Spleen (tissue), 11 donors: ENCODE results near the gene STX16. TPM values are rescaled to one million over a fixed set of nuclear protein-coding genes. Genes with fewer than 3 reads are reported as not detected.

Experiments
- DNase-seq: peaks from one replicate; pipeline ENCODE4 v3.0.0-alpha.2; 2020
- H3K27ac ChIP-seq, 8 donors: fragments of 200-600 bp; sonication (generic) in 7 of 8; 1 replicate in 4 of 8; 2 replicates in 4 of 8; pipeline versions ENCODE4 v1.5.0 to v1.8.0; 2016 to 2021; ENCODE audit warnings: inconsistent platforms in 4 of 8, mild to moderate bottlenecking in 4 of 8, moderate library complexity in 1 of 8
- H3K27me3 ChIP-seq, 7 donors: fragments of 200-600 bp; sonication (generic) in 6 of 7; replicated peaks in 1 of 7; 1 replicate in 4 of 7; 2 replicates in 3 of 7; pipeline versions ENCODE4 v1.5.0 to v1.8.0; 2016 to 2021; ENCODE audit warnings: inconsistent platforms in 3 of 7, mild to moderate bottlenecking in 1 of 7
- H3K36me3 ChIP-seq, 6 donors: fragments of 200-600 bp; sonication (generic) in 5 of 6; 1 replicate in 4 of 6; 2 replicates in 2 of 6; pipeline versions ENCODE4 v1.5.0 to v1.8.0; 2016 to 2021; ENCODE audit warnings: inconsistent platforms in 2 of 6
- H3K4me1 ChIP-seq, 6 donors: fragments of 200-600 bp; sonication (generic) in 5 of 6; 1 replicate in 3 of 6; 2 replicates in 3 of 6; pipeline versions ENCODE4 v1.5.0 to v1.8.0; 2016 to 2021; ENCODE audit warnings: inconsistent platforms in 3 of 6
- H3K4me3 ChIP-seq, 8 donors: fragments of 200-600 bp; sonication (generic) in 7 of 8; 1 replicate in 4 of 8; 2 replicates in 4 of 8; pipeline versions ENCODE4 v1.5.0 to v1.8.0; 2016 to 2021; ENCODE audit warnings: inconsistent platforms in 4 of 8, mild to moderate bottlenecking in 4 of 8, moderate library complexity in 2 of 8
- H3K9me3 ChIP-seq, 8 donors: fragments of 200-600 bp; sonication (generic) in 7 of 8; 1 replicate in 4 of 8; 2 replicates in 4 of 8; pipeline versions ENCODE4 v1.5.0 to v1.8.0; 2016 to 2021; ENCODE audit warnings: inconsistent platforms in 4 of 8
- POLR2A ChIP-seq, 3 donors: fragments of 450-650 bp; IDR thresholded peaks; one replicate each; pipeline ENCODE4 v1.5.1; 2017; ENCODE audit warnings: antibody characterized with exemption in 3 of 3, mild to moderate bottlenecking in 1 of 3
- POLR2AphosphoS5 ChIP-seq, 3 donors: sonication (generic); formaldehyde crosslinking; IDR thresholded peaks; one replicate each; pipeline ENCODE4 v1.5.1; 2017; ENCODE audit warnings: antibody characterized with exemption in 3 of 3
- WGBS, 5 donors: extraction: QIAGEN DNeasy Blood & Tissue Kit in 3 of 5; methylation state at CpG; one replicate each; pipeline versions ENCODE4 v1.1.5 to v1.1.7; 2013 to 2018; 5-methylcytosine and 5-hydroxymethylcytosine counted together
- intact Hi-C: fragments of 100-400 bp; cut with DNase I; formaldehyde crosslinking; loops from one replicate; pipeline ENCODE4 v1.15.0; 2023; ENCODE audit warnings: low total_unique reads
- polyA plus RNA-seq, 3 donors: library from polyadenylated mRNA; stranded (reverse); fragments of 200-250 nt; gene quantifications; one replicate each; pipeline ENCODE4 v1.2.1, GENCODE V29; 2013
- total RNA-seq, 7 donors: library from RNA; depleted of rRNA in 3 of 7; stranded (reverse); fragments of >200 nt in 3 of 7; fragmentation: NEBNext Ultra II Directional in 4 of 7; extraction: Animal tissue kit (Norgen Biotek cat#: 25700) in 4 of 7; gene quantifications; one replicate each; pipeline versions ENCODE4 v1.1.0 to v1.2.1, GENCODE V29; 2016 to 2021
- TF ChIP-seq, protein P1 (sequence below), 11 experiments: fragments of 200-600 bp in 7 of 11; fragments of 450-650 bp in 4 of 11; sonication (generic) in 4 of 11; IDR thresholded peaks in 8 of 11; conservative IDR thresholded peaks in 3 of 11; 1 replicate in 7 of 11; 2 replicates in 4 of 11; pipeline versions ENCODE4 v1.4.0 to v1.8.0; 2016 to 2021; ENCODE audit warnings: antibody characterized with exemption in 11 of 11, inconsistent platforms in 4 of 11, mild to moderate bottlenecking in 1 of 11
- donor health status: healthy with polysubstance abuse.
- donor health status: DM: no; HTN: no; CAD: no; lungs with moderate emphysema.
- donor health status: DM: no; HTN: no; CAD: no.
- donor health status: Bipolar disorder and iron deficiency.
- donor health status: healthy.
- donor health status: DM: no; HTN: no; CAD: no.
- donor health status: DM: yes; HTN: yes; CAD: no.

STX16 gene
- total and polyA plus RNA-seq, 10 donors, result 34.4 to 105 (median 75.0) TPM

DNA sequence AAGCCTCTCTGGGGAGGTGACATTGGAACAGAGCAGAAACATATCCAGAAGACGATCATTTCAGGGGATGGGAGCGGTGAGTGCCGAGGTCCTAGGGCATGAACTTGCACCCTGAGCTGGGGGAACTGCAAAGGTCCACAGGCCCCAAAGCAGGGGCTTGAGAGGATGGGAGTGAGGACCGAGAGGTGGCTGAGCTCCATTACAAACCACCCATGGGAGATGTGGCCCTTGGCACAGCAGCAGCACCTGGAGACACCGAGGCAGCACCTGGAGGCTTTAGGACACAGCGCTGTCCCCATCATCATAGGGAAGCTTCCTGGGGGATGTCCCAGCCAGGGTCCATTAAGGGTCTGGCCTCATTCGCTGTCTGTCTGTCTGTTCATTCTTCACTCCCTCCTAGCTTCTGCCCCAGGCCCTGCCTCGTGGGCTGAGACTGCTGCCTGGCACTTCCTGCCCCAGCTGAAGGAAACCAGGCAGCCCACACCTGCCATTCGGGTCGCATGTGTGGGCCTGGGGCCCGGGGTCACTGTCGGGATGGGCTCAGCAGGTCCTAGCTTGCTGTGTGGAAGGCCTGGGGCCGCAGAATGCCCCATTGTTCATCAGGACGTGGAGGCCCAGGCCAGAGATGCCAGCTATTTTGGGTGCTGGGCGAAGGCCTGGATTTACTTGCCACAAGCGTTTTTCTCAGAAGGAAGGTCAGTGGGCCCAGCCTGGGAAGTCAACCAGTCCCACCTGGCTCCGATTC, 42.8 kb upstream of the STX16 start:
- Histone ChIP-seq H3K36me3 (no peaks in the 10 kb centered on the region), H3K27ac (no peak overlapping the region), H3K9me3 (peaks cover 0 to under 1% (median 0%) of the 10 kb centered on the region in 8 donors), H3K4me1 (no peaks in the 10 kb centered on the region), H3K27me3 (peaks cover 0 to 20% (median 0%) of the 10 kb centered on the region in 7 donors), H3K4me3 (no peak overlapping the region)
- TF ChIP-seq, protein P1, sequence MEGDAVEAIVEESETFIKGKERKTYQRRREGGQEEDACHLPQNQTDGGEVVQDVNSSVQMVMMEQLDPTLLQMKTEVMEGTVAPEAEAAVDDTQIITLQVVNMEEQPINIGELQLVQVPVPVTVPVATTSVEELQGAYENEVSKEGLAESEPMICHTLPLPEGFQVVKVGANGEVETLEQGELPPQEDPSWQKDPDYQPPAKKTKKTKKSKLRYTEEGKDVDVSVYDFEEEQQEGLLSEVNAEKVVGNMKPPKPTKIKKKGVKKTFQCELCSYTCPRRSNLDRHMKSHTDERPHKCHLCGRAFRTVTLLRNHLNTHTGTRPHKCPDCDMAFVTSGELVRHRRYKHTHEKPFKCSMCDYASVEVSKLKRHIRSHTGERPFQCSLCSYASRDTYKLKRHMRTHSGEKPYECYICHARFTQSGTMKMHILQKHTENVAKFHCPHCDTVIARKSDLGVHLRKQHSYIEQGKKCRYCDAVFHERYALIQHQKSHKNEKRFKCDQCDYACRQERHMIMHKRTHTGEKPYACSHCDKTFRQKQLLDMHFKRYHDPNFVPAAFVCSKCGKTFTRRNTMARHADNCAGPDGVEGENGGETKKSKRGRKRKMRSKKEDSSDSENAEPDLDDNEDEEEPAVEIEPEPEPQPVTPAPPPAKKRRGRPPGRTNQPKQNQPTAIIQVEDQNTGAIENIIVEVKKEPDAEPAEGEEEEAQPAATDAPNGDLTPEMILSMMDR (IDR thresholded peaks at IDR 0.05 in 8 of 11, conservative IDR thresholded peaks at IDR 0.05 in 3 of 11), result no peak
- TF ChIP-seq POLR2A (IDR thresholded peaks at IDR 0.05) (no peak), POLR2AphosphoS5 (IDR thresholded peaks at IDR 0.05) (no peak)
- intact Hi-C loops, result no loop called here
- 72 to 80% (median 74%) methylated on average over 8 to 17 of the region's 17 CpGs for WGBS, 5 donors
- peak; percentile 45 for DNase-seq

GRCh38 chr20:58609026-58609425, 42.1 kb upstream of the STX16 start:
- Histone ChIP-seq H3K9me3 (no peaks in the 10 kb centered on the region), H3K36me3 (no peaks in the 10 kb centered on the region), H3K4me1 (no peaks in the 10 kb centered on the region), H3K27me3 (peaks cover 0 to 19% (median 0%) of the 10 kb centered on the region in 7 donors), H3K27ac (no peak overlapping the region), H3K4me3 (no peak overlapping the region)
- peak; percentile 43 for DNase-seq
- TF ChIP-seq POLR2A (IDR thresholded peaks at IDR 0.05) (no peak), POLR2AphosphoS5 (IDR thresholded peaks at IDR 0.05) (no peak)
- TF ChIP-seq, protein P1 (IDR thresholded peaks at IDR 0.05 in 8 of 11, conservative IDR thresholded peaks at IDR 0.05 in 3 of 11), result no peak
- intact Hi-C loops, result no loop called here
- WGBS, 5 donors, result 91 to 96% (median 92%) methylated on average over 12 of the region's 12 CpGs

GRCh38 chr20:58610071-58610800, 40.8 kb upstream of the STX16 start:
- H3K36me3 ChIP-seq, result no peaks in the 10 kb centered on the region
- H3K4me3 ChIP-seq, result no peak overlapping the region
- no peaks in the 10 kb centered on the region for H3K4me1 ChIP-seq
- intact Hi-C loops, result no loop called here
- 81 to 90% (median 88%) methylated on average over 19 of the region's 19 CpGs for WGBS, 5 donors
- no peak overlapping the region for H3K27ac ChIP-seq
- H3K9me3 ChIP-seq, result no peaks in the 10 kb centered on the region
- TF ChIP-seq, protein P1 (IDR thresholded peaks at IDR 0.05 in 8 of 11, conservative IDR thresholded peaks at IDR 0.05 in 3 of 11), result no peak
- TF ChIP-seq POLR2AphosphoS5 (IDR thresholded peaks at IDR 0.05) (no peak), POLR2A (IDR thresholded peaks at IDR 0.05) (no peak)
- peak; percentile 63 for DNase-seq
- H3K27me3 ChIP-seq, result peaks cover 0 to 9% (median 0%) of the 10 kb centered on the region in 7 donors

DNA sequence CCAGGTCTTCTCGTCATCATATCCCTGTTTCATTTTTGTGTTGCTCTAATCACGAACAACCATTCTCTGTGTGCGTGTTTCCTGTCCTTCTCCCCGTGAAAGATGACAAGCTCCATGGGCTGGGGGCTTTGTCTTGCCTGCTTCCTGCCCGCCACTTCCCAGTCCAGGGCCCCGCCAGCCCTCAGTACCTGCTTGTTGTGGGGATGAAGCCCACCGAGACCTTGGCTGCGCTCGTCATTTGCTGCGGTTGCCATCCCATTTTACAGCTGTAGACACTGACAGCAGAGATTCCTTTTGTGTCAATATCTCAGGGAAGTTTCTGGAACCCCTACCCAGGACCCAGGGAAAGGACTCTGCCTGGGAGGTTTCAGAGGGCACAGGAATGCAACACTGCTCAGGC, 40.3 kb upstream of the STX16 start:
- Histone ChIP-seq H3K36me3 (no peaks in the 10 kb centered on the region), H3K9me3 (no peaks in the 10 kb centered on the region), H3K4me3 (no peak overlapping the region), H3K27ac (no peak overlapping the region), H3K27me3 (peaks cover 0 to 3% (median 0%) of the 10 kb centered on the region in 7 donors), H3K4me1 (no peaks in the 10 kb centered on the region)
- WGBS, 5 donors, result 80 to 88% (median 87%) methylated on average over 10 of the region's 10 CpGs
- intact Hi-C loops, result no loop called here
- TF ChIP-seq POLR2A (IDR thresholded peaks at IDR 0.05) (no peak), POLR2AphosphoS5 (IDR thresholded peaks at IDR 0.05) (no peak)
- TF ChIP-seq, protein P1 (IDR thresholded peaks at IDR 0.05 in 8 of 11, conservative IDR thresholded peaks at IDR 0.05 in 3 of 11), result no peak
- DNase-seq, result peak; percentile 58
